NCI-H226 (cell line): ENCODE data around the gene CLEC2D.

Experiments used
- DNase-seq: peaks from one replicate; pipeline ENCODE4 v3.0.0-alpha.2; 2015

The CLEC2D gene, protein sequence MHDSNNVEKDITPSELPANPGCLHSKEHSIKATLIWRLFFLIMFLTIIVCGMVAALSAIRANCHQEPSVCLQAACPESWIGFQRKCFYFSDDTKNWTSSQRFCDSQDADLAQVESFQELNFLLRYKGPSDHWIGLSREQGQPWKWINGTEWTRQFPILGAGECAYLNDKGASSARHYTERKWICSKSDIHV

DNA sequence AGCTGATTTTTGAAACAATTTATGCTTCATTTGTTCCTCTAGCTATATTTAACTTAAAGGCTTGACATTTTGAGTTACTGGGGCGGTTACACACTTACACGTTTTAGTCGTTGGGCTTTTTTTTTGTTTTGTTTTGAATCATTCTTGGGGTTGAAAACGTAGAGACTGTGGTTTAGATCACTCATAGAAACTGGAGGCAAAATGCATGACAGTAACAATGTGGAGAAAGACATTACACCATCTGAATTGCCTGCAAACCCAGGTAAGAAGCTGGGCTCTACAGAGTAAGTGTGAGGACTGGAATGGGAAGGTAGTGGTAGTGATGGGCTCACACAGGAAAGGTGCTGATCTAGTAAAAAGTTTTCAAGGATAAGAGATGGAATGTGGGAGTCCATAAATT is at the start of gene CLEC2D:
TSS of gene CLEC2D (plus strand) at position 180 of the 400 bp plus-strand sequence. CDS start at position 202, 22 bp downstream.
- DNase-seq, result no peak

DNA sequence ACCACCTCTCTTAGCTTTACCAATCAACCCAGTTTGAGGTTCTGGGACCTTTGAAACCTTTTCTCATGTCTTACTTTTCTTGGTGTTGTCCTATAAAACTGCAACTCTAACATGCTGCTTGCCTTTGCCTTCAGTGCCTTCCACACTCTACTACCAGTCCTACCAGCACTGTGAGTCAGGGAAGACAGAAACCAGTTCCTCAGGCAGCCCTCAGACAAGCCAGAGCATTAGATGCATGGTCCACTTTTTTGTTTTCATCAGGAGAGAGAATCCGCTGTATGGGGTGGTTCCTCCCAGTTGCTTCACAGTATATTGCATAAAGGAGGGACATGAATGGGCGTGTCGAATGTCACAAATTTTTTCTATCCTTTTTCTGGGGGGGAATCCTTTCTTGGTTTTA is 44.5 kb upstream of the CLEC2D start:
- no peak for DNase-seq

DNA sequence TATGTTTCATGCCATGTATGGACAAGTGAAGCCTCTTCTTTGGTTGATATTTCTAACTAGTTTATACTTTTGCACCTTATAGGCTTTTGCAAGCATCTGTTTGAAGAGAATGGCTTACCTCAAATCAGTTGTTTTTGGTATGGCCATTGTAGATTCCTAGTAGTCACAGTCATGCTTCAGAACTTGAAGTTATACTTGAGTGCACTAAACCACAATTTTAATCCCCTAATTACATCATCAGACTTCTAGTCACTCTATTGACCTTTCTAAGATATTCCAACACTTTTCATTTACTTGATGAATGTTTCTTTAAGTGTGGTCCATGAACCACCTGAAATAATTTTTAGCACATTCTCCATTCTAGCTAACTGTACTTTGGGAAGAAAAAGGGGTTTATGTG is 43.2 kb upstream of the CLEC2D start:
- DNase-seq, result no peak

DNA sequence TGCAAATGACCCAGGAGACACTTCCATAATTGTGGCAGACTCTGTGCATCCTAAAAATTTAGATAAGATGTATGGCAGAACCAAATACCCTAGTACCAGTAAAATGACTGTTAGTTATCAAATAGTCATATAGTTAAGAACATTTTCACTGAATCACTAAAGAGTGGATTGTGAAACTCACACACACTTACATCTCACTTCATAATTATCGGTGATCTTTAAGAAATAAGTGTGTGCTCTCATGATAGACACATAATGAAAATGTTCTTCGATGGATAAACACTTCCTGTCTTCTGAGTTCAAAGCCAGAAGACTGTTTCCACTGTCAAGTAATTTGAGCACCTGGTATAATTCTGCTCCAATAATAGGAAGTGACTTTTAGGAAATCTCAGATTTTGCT is 42.7 kb upstream of the CLEC2D start:
- DNase-seq, result no peak

DNA sequence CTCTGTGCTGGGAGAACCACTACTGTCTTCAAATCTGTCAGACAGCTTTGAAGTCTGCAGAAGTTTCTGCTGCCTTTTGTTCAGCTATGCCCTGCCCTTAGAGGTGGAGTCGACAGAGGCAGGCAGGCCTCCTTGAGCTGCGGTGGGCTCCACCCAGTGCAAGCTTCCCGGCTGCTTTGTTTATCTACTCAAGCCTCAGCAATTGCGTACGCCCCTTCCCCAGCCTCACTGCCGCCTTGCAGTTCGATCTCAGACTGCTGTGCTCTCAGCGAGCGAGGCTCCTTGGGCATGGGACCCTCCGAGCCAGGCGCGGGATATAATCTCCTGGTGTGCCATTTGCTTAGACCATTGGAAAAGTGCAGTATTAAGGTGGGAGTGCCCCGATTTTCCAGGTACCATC is 36.7 kb upstream of the CLEC2D start:
- DNase-seq, result no peak

DNA sequence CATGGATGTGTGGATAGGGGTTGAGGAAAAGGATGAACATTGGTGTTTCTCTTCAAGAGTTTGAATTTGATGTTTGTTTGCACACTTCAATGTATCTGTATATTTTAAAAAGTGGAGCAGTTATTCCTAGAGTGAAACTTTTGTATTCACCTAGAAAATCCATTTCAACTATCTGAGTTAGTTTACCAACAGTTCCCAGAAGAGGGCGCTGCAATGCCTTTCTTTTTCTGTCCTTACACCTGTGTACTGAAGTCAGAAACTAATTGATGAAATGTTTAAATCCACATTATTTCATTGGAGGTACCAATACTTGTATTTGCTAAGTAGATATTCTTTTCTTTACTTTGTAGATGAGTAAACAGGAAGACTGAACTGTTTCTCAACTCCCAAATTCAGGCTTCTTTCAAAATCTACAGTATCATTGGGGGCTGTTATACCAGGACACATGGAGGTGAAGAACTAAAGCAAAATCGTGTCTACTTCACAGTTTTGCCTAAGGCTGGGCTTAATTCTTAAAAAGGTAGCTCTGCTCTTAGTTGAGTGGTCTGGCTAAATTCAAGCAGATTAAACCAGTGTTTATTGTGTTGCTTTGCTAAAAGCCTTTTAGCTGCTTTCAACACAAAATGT is 35.2 kb upstream of the CLEC2D start:
- DNase-seq, result peak; percentile 16

DNA sequence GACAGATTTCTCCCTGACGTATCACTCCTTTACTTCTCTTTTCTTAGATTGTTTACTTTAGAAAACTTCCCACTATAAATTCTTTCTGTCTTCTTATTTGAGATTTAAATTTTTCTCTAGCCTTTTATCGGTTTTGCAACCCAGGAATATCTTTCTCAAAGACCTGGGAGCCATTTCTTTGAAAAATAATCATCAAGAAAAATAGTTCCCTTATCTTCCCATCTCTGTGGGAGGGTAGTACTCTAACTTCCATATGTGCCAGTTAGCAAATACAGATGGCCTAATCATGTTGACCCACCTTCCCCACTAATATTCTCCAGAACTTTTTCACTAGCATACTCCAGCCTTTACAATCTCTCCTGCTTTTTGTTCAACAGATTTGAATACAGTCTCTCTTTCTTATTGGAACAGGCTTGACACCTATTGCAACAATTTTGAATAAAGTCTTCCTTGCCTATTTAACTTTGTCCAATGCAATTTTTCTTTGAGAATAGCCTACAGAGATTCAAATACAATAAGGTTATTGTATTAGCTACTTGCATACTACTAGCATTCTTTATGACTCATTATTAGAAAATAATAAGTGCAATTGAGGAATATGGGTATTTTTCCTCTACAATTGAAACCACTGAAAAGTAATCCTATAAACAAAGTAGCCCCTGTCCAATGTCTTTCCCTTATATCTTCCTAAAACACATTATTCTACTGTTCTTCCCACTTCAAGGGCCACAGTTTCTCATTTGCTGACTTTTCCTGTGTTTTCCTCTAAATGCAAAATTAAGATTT is 34.4 kb upstream of the CLEC2D start:
- no peak for DNase-seq

DNA sequence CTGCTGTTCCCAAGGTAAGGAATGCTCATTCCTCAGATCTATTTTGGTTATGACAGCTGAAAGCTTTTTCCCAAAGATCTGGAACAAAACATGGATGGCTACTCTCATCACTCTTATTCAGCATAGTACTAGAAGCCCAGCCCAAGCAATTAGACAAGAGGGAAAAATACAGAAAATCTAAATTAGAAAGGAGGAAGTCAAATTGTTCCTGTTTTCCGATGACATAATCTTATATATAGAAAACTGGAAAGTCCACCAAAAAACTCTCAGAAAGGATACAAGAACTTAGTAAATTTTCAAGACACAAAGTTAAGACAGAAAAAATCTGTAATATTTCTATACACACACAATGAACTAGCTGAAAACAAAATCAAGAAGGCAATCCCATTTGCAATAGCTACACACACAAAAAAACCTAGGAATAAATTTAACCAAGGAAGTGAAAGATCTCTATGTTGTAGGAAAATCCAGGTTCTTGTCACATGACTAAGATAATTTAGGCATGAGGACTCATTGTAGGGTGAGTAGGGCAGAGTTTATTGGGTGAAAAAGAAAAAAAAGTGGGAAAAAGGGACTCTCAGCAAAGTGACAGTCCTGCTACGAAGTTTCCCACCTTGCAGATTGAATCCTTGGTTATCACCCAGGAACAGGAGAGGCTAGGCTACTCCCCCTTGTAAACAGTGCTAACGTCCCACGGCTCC is 33.2 kb upstream of the CLEC2D start:
- no peak for DNase-seq

DNA sequence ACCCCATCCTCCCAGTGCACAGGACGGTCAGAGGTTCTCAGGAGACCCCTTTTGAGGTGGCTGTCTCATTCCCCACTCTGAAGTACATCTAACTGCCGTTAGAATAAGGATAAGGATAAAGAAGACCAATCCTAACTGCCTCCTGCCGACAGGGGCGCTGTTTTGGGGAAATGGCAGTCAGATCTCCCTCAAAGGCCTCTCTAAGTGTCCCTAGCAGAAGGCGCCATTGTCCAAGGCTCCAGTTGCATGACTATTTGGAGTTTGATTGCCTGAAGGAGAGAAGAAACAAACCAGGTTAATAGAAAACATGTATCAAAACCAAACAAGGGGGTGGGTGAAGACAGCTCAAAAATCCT is 32.7 kb upstream of the CLEC2D start:
- DNase-seq, result no peak

DNA sequence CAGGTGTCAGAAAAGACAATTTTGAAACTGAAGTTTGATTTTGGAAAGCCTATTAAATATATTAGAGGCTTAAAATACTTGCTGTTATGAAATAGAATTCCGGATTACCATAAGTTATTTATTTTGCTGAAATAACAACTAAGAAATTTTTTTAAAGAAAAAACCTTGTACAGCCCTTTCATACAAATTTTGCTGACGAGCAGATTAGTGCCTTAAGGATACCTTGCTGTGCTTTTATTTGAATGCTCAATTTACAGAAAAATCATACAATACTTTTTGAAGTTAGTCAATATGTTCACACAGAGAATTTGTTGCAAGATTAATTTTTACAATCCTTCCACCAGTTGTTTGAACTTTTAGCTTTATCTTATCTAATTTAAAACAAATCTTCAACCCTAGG is 29.5 kb upstream of the CLEC2D start:
- no peak for DNase-seq

DNA sequence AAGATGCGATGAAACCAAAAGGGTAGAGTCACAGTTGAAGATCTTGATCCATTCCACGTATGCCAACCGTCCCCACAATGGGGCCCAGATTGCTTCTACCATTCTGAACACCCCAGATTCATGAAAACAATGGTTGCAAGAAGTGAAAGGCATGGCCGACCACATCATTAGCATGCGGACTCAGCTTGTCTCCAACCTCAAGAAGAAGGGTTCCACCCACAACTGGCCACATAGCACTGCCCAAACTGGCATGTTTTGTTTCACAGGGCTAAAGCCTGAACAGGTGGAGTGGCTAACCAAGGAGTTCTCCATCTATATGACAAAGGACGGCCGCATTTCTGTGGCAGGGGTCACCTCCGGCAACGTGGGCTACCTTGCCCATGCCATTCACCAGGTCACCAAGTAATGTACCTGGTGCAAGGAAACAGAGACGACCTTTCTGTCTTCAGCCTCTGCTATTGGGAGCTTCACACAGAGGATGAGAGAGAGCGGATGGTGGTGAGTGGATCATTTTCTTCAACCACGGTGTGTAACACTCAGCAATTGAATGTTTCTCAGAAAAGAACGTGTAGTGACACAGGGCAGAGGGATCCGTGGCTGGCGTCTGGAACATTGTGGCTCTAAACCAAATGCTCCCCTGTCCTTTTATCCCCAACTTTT is 26.8 kb upstream of the CLEC2D start:
- DNase-seq, result no peak

DNA sequence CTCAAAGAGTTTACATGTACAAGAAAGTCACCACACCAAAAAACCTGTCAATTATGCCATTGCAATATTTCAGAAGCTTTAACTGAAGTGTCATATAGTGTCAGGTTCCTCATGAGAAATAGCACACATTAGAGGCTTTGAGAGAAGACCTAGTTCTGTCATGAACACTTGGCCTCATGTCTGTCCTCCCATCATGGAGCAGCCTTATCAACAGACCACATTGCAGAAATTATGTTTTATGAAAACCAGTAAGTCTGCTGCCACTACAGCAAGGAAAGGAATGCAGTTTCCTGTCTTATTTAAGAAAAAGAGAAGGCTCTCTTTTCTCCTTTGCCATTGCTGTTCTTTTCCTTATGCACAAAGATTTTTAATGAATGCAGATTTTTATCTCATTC is 26.2 kb upstream of the CLEC2D start:
- no peak for DNase-seq

DNA sequence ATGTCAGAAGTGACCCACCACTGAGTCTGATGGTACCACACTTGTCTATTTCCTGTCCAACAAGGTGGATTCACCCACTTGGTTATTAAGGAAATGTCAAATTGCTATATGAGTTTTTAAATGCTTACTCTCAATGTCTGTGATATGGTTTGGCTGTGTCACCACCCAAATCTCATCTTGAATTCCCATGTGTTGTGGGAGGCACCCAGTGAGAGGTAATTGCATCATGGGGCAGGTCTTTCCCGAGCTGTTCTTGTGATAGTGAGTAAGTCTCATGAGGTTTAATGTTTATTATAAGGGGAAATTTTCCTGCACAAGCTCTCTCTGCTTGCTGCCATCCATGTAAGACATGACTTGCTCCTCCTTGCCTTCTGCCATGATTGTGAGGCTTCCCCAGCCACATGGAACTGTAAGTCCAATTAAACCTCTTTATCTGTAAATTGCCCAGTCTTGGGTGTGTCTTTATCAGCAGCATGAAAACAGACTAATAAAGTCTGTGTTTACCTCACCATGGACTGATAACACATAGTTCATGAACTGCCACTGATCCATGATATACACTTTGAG is 24.4 kb upstream of the CLEC2D start:
- DNase-seq, result peak; percentile 29

DNA sequence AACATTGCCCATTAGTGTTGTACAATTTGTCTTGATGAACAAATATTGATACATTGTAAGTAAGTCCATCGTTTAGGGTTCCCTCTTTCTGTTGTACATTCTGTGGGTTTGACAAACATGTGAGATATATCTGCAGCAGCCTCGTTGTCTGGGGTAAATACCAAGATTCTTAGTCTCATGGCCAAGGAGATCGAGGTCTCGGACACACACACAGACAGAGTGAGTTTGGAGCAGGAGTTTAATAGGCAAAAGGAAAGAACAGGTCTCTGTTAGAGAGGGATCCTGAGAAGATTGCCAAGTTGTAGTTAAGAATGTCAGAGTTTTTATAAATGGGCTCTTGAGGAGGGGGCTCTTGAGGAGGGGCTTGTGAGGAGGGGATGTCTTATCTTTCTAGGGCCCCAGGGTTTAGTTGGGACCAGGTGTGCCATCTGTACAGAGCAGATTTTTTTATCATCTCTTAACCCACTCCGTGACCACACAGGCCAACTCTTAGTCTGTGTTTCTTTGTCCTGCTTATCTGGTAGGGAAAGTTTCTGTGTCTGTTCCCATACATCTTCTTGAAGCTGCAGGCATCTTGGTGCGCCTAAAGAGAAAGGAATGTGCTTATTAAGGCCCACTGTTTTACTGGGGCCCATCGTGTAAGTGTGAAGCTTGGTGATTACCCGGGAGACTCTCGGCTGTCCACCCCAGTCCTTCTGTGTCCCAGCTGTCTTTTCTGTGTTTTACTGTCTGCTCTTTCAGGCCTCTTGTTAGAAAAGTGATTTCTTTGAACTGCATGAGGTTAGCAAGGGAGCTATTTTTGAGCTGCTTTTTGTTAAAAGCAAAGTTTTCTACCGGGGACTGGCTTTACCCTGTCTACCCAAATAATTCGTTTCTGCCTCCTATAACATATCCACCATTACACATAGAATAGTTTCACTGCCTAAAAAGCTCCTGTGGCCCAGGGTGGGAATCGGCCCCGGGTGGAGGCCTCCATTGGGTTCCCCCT is 22.4 kb upstream of the CLEC2D start:
- peak; percentile 56 for DNase-seq

DNA sequence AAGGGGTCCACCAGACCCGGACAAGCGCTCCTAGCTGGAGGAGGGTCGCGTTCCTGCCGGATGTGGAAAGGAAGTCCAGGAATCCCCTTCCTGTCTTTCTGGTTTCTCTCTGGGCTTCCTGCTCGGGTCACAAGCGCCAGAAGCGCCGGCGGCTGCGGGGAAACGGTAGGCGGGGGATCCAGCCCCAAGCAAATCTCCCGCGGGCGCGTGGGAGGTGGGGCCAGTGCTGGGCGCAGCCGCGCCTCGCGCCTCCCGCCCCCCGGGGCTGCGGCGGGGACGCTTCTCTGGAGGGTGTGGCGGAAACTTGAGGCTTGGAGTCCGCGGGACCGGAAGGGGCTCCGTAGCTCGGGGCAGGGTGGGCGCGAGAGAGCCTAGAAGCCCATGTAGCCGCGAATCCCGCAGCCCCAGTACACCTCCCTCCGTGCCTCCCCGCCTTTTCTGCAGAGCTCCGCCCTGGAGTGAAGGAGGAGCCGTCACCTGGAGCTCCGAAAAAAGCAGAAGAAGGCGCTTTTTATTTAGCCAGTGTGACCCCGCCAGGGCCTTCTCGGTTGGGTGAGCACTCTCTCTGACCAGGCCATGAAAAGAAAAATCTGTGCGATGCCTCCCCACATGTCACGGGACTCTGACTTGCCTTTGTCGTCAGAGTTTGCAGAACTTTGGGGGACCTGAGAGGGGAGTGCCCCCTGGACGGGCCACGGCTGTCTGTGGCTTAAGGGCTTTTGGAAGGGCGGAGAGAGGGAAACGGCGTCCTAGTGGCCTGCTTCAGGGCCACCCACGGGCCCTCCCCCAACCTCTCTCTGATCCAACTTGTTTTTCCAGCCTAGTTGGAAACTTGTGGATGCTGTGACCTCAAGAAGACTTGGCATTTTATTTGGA is 21.4 kb upstream of the CLEC2D start:
- DNase-seq, result peak; percentile 86

DNA sequence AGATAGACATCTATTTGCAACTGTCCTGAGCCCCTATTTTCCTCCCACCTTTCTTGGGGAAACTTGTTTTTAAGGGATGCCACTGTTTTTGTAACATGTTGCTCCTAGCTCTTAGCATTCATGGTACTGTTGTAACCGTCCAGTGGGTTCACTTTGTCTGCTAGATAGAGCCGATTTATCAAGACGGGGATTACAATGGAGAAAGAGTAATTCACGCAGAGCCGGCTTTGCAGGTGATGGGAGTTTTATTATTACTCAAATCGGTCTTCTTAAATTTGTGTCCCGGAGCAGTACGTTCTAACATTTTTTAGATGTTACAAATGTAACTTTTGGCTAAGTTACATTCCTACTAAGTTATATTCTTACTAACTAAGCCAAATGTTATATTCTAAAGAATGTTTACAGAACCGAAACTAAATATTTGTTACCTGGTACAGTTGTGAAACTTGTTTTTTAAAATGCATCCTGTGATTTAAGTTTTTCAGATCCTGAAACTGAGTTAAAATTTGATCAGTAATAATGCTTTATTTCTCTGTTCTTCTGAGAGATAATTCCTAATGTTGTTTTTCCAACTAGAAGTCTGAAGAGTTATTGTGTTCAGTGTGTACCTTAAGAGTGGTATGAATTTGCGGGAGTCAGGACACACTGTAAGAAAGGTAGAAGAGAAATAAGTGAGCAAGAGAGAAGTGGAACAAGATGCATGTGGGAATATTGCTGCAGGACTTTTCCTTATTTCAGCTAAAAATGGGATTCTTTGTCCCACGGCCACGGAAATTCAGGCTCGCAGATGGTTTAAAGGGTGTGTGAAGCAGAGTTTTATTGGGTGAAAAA is 20.6 kb upstream of the CLEC2D start:
- no peak for DNase-seq

DNA sequence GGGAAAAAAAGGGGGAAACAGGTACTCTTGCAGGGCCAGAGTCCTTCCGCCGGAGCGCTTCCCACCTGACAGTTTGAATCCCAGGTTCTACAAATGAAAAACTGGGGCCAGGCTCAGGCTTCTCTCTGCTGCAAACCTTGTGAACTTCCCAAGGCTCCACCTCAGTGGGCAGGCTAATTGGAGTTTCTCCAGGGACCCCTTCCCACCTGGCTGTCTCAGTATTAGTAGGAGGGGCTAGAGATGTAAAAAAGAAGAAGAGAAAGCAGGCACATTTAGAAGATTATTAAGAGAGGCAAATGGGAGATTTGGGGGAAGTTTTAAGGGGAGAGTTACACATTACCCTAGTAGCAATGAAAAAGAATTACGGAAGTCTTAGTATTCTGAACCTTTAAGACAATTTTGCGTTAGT is 20.0 kb upstream of the CLEC2D start:
- no peak for DNase-seq

DNA sequence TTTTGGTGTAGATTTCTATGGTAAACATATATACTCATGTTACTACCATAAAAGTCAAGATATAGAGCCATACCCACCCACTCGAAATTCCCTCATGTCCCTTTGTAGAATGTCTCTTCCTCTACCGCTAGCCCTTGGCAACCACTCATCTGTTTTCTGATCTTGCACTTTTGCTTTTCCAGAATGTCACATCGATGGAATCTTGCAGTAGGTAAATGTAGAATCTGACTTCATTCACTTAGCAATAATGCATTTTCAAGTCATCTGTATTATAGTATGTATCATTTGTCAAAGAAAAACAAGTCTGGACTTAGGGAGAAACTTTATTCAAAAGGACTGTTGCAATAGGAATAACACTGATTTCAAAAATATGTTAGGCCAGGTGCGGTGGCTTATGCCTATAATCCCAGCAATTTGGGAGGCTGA is 19.3 kb upstream of the CLEC2D start:
- DNase-seq, result no peak

DNA sequence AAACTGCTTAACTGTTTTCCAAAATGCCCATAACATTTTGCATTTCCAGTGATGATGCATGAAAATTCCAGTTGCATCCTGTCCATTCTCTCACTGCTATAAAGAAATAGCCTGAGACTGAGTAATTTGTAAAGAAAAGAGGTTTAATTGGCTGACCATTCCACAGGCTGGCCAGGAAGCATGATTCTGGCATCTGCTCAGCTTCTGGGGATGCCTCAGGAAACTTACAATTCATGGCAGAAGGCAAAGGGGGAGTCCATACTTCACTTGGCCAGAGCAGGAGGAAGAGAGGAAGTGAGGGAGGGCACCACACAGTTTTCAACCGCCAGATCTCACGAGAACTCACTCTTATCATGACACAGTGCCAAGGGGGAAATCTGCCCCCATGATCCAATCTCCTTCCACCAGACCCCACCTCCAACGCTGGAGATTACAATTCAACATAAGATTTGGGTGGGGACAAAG is 18.2 kb upstream of the CLEC2D start:
- DNase-seq, result peak; percentile 49
